Measurements from ENCODE around the gene AGPAT4. TPM values are rescaled to one million over a fixed set of nuclear protein-coding genes. Genes with fewer than 3 reads are reported as not detected.

Gene AGPAT4
- total and polyA plus RNA-seq, 2 donors (not counting 1 experiment from before 2014, with no cell fraction given), result 4.4 to 6.1 TPM

GRCh38 chr6:161319231-161319630 is 45.4 kb upstream of the AGPAT4 start:
- no peak overlapping the region for H3K9ac ChIP-seq (ENCODE audit: low read length)
- Mint-ChIP-seq H3K27ac (no peak overlapping the region), H3K9me3 (ENCODE audit: insufficient read depth) (no peaks in the 10 kb centered on the region), H3K4me3 (no peak overlapping the region), H3K27me3 (no peaks in the 10 kb centered on the region), H3K4me1 (no peaks in the 10 kb centered on the region)
- peaks cover 0 to 11% (median 0%) of the 10 kb centered on the region in 3 donors for H3K9me3 ChIP-seq (ENCODE audit: control extremely low read depth in 1 of 3, control insufficient read depth in 2 of 3, insufficient read depth in 1 of 3, low read length in 2 of 3)
- intact Hi-C loops (cut with micrococcal nuclease), result no loop called here
- H3K4me3 ChIP-seq (ENCODE audit: control extremely low read depth in 1 of 5, extremely low read depth in 1 of 5, insufficient read depth in 1 of 5, low read depth in 2 of 5, low read length in 4 of 5), result no peak overlapping the region
- ATAC-seq (ENCODE audit: low read depth) (no peak), DNase-seq (no peak)
- H3K27me3 ChIP-seq (replicated peaks in 1 of 4; ENCODE audit: control extremely low read depth in 1 of 4, control insufficient read depth in 3 of 4, insufficient read depth in 4 of 4, low read length in 3 of 4), result no peaks in the 10 kb centered on the region
- no peaks in the 10 kb centered on the region for H3K36me3 ChIP-seq (replicated peaks in 1 of 2; ENCODE audit: control extremely low read depth in 1 of 2, control insufficient read depth in 1 of 2, extremely low read depth in 1 of 2, insufficient read depth in 2 of 2, low read length in 1 of 2)
- H3K4me2 ChIP-seq (replicated peaks; ENCODE audit: low read depth, low read length, poor library complexity, severe bottlenecking), result no peak overlapping the region
- no peak overlapping the region for H3K27ac ChIP-seq (ENCODE audit: low read length in 2 of 2)
- POLR2A ChIA-PET, result no interaction called here
- no peaks in the 10 kb centered on the region for H3K4me1 ChIP-seq (ENCODE audit: control insufficient read depth in 2 of 2, insufficient read depth in 2 of 2, low read length in 2 of 2)
- H4K20me1 ChIP-seq (ENCODE audit: control insufficient read depth, insufficient read depth, low read length, poor library complexity, severe bottlenecking), result no peaks in the 10 kb centered on the region
- WGBS (ENCODE audit: insufficient coverage), result 80% methylated on average over 1 of the region's 2 CpGs
- TF ChIP-seq, protein P1, sequence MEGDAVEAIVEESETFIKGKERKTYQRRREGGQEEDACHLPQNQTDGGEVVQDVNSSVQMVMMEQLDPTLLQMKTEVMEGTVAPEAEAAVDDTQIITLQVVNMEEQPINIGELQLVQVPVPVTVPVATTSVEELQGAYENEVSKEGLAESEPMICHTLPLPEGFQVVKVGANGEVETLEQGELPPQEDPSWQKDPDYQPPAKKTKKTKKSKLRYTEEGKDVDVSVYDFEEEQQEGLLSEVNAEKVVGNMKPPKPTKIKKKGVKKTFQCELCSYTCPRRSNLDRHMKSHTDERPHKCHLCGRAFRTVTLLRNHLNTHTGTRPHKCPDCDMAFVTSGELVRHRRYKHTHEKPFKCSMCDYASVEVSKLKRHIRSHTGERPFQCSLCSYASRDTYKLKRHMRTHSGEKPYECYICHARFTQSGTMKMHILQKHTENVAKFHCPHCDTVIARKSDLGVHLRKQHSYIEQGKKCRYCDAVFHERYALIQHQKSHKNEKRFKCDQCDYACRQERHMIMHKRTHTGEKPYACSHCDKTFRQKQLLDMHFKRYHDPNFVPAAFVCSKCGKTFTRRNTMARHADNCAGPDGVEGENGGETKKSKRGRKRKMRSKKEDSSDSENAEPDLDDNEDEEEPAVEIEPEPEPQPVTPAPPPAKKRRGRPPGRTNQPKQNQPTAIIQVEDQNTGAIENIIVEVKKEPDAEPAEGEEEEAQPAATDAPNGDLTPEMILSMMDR (IDR thresholded peaks at IDR 0.05), result no peak
- TF ChIP-seq EZH2 (IDR thresholded peaks at IDR 0.05; ENCODE audit: borderline replicate concordance, insufficient read depth, low read depth, low read length, poor library complexity, severe bottlenecking), result no peak
- CTCF ChIA-PET, result interaction anchor here (1.7 kb wide), 1 partner anchor 53 kb away, joined by 4 read pairs; no protein-coding TSS in a partner anchor
- H3K79me2 ChIP-seq (ENCODE audit: control insufficient read depth, insufficient read depth, low read length), result no peaks in the 10 kb centered on the region
- no peak overlapping the region for H2AFZ ChIP-seq (ENCODE audit: insufficient read depth, low read depth, low read length, poor library complexity, severe bottlenecking)

DNA sequence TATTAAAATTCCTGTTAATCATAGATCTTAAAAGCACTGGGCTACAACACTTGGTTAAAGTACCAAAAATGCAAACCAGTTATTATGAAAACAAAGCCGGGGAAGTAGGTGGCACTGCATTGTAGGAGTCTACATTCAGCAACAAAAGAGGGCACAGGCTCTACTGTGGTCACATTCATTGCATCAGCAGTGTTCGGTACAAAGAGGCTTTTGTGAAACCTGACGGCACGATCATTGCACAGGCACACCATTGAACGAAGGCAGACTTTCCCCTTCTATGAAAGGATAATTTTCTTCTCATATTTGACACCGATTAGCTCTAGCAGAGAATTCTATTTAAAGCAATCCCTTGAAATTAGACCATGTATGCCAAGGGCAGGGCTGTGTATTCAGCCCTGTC is 44.6 kb upstream of the AGPAT4 start:
- no peak overlapping the region for H3K4me3 ChIP-seq (ENCODE audit: control extremely low read depth in 1 of 5, extremely low read depth in 1 of 5, insufficient read depth in 1 of 5, low read depth in 2 of 5, low read length in 4 of 5)
- no peaks in the 10 kb centered on the region for H3K4me1 ChIP-seq (ENCODE audit: control insufficient read depth in 2 of 2, insufficient read depth in 2 of 2, low read length in 2 of 2)
- Mint-ChIP-seq H3K27me3 (no peaks in the 10 kb centered on the region), H3K4me1 (no peaks in the 10 kb centered on the region), H3K4me3 (no peak overlapping the region), H3K9me3 (ENCODE audit: insufficient read depth) (no peaks in the 10 kb centered on the region), H3K27ac (no peak overlapping the region)
- no peak overlapping the region for H3K4me2 ChIP-seq (replicated peaks; ENCODE audit: low read depth, low read length, poor library complexity, severe bottlenecking)
- no peaks in the 10 kb centered on the region for H4K20me1 ChIP-seq (ENCODE audit: control insufficient read depth, insufficient read depth, low read length, poor library complexity, severe bottlenecking)
- no peak overlapping the region for H3K27ac ChIP-seq (ENCODE audit: low read length in 2 of 2)
- POLR2A ChIA-PET, result no interaction called here
- ATAC-seq (ENCODE audit: low read depth) (no peak), DNase-seq (no peak)
- no peaks in the 10 kb centered on the region for H3K79me2 ChIP-seq (ENCODE audit: control insufficient read depth, insufficient read depth, low read length)
- intact Hi-C loops (cut with micrococcal nuclease), result no loop called here
- no peaks in the 10 kb centered on the region for H3K36me3 ChIP-seq (replicated peaks in 1 of 2; ENCODE audit: control extremely low read depth in 1 of 2, control insufficient read depth in 1 of 2, extremely low read depth in 1 of 2, insufficient read depth in 2 of 2, low read length in 1 of 2)
- CTCF ChIA-PET, result interaction anchor here (1.7 kb wide), 1 partner anchor 54 kb away, joined by 4 read pairs; no protein-coding TSS in a partner anchor
- no peak overlapping the region for H2AFZ ChIP-seq (ENCODE audit: insufficient read depth, low read depth, low read length, poor library complexity, severe bottlenecking)
- 100% methylated on average over 5 of the region's 6 CpGs for WGBS (ENCODE audit: insufficient coverage)
- peaks cover 0 to 11% (median 0%) of the 10 kb centered on the region in 3 donors for H3K9me3 ChIP-seq (ENCODE audit: control extremely low read depth in 1 of 3, control insufficient read depth in 2 of 3, insufficient read depth in 1 of 3, low read length in 2 of 3)
- H3K9ac ChIP-seq (ENCODE audit: low read length), result no peak overlapping the region
- no peak for TF ChIP-seq EZH2 (IDR thresholded peaks at IDR 0.05; ENCODE audit: borderline replicate concordance, insufficient read depth, low read depth, low read length, poor library complexity, severe bottlenecking)
- TF ChIP-seq, protein P1 (IDR thresholded peaks at IDR 0.05), result no peak
- H3K27me3 ChIP-seq (replicated peaks in 1 of 4; ENCODE audit: control extremely low read depth in 1 of 4, control insufficient read depth in 3 of 4, insufficient read depth in 4 of 4, low read length in 3 of 4), result no peaks in the 10 kb centered on the region

Measured in B cell (primary cell).